Sciatic nerve (tissue), 2 donors: Measurements from ENCODE around the gene LRRC26. TPM values are rescaled to one million over a fixed set of nuclear protein-coding genes. Genes with fewer than 3 reads are reported as not detected.

Experiments
- ATAC-seq: fragments of 200-7000 bp; cut with Tn5 transposase; one replicate; pipeline ENCODE4 v1.9.1; 2020; ENCODE audit warnings: mild to moderate bottlenecking, moderate library complexity
- DNase-seq: peaks from one replicate; pipeline ENCODE4 v3.0.0-alpha.2; 2020; ENCODE audit warnings: low spot score
- intact Hi-C: fragments of 100-400 bp; cut with DNase I; formaldehyde crosslinking; loops from one replicate; pipeline ENCODE4 v1.14.2; 2022
- total RNA-seq: library from RNA; stranded (reverse); fragmentation: NEBNext Ultra II Directional; extraction: Animal tissue kit (Norgen Biotek cat#: 25700); gene quantifications from one replicate; pipeline ENCODE4 v1.2.1, GENCODE V29; 2021
- donor health status: DM: no; HTN: no; CAD: no.
- donor health status: DM: no; HTN: no; CAD: no.

The LRRC26 gene
- total RNA-seq, 1 donor from 2014 or later = not detected

DNA sequence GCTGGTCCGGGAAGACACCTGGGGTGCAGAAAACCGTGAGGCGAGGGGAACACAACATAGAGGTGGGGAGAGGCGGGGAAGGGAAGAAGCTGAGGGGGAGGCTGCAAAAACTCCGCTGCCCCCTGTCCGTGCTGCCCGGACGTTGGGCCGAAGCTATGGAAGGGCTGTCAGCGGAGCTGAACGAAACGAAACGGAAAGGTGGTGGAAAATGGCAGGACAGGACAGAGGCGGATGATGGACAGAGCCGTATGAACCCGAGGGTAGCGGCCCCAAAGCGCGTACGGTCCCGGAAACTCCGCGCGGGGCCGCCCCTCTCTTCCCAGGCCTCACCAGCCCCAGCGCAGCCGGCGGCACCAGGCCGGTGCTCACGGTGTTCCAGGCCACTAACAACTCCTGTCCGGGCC, 18.2 kb upstream of the LRRC26 start:
- intact Hi-C loops = loop anchor here (10.0 kb wide), 1 partner anchor 47 kb away; the partner anchor contains the start of gene SLC34A3
- ATAC-seq (no peak), DNase-seq (no peak)

GRCh38 chr9:137187386-137187785, 17.5 kb upstream of the LRRC26 start:
- no peak for ATAC-seq
- intact Hi-C loops = loop anchor here (10.0 kb wide), 1 partner anchor 47 kb away; the partner anchor contains the start of gene SLC34A3
- no peak for DNase-seq

DNA sequence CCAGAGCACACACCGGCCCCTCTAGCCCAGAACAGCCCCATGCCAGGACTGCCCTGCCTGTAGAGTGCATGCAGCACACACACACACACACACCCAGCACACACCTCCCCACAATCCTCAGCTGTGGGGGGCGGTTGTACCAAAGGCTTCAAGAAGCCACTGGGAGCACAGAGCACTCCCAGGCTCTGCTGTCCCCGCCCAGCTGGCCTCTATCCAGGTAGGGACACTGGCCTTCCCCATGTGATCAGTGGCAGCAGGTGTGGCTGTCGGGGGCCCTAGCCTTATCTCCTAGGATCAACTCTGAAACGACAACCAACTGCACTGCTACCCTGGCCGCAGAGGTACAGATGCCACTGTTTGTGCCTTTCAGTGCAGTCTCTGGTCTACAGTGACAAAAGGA, 16.5 kb upstream of the LRRC26 start:
- DNase-seq (no peak), ATAC-seq (no peak)
- intact Hi-C loops = loop anchor here (10.0 kb wide), 1 partner anchor 48 kb away; the partner anchor contains the start of gene SLC34A3

DNA sequence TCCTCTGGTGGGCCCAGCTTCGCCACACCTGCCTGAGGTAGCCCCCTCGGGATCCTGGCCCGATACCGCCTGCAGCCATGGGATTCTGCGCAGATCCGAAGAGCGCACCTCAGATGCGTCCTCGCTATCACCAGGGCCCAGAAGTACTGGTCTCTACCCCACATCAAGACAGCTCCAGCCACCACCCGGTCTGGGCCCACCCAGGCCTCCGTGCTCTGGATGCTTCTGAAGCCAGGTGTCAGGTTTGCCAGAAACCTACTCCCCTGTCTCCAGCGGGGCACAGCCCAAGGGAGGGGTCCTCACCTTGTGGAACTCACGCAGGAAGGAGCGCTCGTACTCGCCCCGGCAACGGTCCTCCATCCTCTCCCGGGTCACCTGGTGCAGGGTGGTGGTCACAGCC, 16.1 kb upstream of the LRRC26 start:
- ATAC-seq (no peak), DNase-seq (no peak)
- intact Hi-C loops = loop anchor here (10.0 kb wide), 1 partner anchor 49 kb away; the partner anchor contains the start of gene SLC34A3

DNA sequence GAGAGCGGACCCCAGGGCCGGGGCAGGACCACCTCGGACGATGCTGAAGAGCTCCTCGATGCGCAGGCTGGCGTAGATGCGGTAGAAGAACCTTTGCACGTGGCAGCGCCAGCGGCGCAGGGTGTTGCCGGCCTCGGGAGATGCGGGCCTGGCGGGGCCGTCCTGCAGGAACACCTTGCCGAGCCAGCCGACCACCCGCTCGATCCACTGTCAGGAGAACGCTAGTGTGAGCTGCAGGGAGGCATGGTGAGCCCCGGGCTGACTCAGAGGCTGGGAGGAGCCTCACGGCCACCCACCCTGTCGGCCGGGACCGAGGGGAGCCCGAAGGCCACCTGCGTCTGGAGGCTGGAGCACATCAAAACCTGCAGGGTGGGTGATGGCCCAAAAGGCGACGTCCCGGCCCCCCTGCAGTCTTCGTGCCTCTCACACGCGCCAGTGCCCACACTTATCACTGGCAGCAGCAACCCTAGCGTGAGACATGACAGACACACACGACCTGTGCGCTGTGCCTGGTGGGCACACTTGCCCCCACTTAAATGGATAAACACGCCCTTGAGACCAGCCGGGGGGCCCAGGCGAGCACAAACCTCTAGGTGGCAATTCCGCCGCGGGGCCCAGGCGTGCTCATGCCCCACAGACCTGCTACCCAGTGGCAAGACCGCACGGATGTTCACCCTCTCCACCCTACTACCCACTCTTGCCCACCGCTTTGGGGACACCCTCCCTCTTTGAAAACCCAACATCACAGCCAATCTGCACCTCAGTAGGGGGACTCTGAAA, 15.2 kb upstream of the LRRC26 start:
- intact Hi-C loops = loop anchor here (10.0 kb wide), 1 partner anchor 50 kb away; the partner anchor contains the start of gene SLC34A3

DNA sequence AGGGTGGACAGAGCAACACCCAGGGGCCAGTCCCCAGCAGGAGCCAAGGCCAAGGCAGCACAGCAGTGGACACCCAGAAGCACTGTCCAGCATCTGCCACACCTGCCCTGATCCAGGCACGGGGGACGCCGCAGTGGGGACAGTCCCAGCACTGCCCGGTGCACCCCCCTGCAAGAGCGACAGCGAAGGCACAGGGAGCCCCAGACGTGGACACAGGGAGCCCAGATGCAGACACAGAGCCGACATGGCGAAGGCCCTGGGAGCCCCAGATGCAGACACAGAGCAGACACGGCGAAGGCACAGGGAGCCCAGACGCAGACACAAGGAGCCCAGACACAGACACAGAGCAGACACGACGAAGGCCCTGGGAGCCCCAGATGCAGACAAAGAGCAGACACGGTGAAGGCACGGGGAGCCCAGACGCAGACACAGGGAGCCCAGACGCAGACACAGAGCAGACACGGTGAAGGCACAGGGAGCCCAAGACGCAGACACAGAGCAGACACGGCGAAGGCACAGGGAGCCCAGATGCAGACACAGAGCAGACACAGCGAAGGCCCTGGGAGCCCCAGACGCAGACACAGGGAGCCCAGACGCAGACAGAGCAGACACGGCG, 14.2 kb upstream of the LRRC26 start:
- DNase-seq = no peak
- intact Hi-C loops = loop anchor here (10.0 kb wide), 1 partner anchor 51 kb away; the partner anchor contains the start of gene SLC34A3

More for the DNA sequence above, 15.2 kb upstream of the LRRC26 start:
- no peak for DNase-seq
- no peak for ATAC-seq

GRCh38 chr9:137182836-137183235, 13.0 kb upstream of the LRRC26 start:
- DNase-seq (no peak), ATAC-seq (no peak)
- intact Hi-C loops = loop anchor here (10.0 kb wide), 1 partner anchor 52 kb away; the partner anchor contains the start of gene SLC34A3

More for the DNA sequence above, 14.2 kb upstream of the LRRC26 start:
- no peak for ATAC-seq

- ATAC-seq = no peak
- DNase-seq = no peak
Measured at GRCh38 chr9:137181680-137182079, 11.8 kb upstream of the LRRC26 start.

GRCh38 chr9:137180491-137180890, 10.6 kb upstream of the LRRC26 start:
- ATAC-seq (no peak), DNase-seq (no peak)
- intact Hi-C loops = loop anchor here (10.0 kb wide), 1 partner anchor 54 kb away; the partner anchor contains the start of gene SLC34A3

More at GRCh38 chr9:137181680-137182079, 11.8 kb upstream of the LRRC26 start:
- intact Hi-C loops = loop anchor here (10.0 kb wide), 1 partner anchor 53 kb away; the partner anchor contains the start of gene SLC34A3

DNA sequence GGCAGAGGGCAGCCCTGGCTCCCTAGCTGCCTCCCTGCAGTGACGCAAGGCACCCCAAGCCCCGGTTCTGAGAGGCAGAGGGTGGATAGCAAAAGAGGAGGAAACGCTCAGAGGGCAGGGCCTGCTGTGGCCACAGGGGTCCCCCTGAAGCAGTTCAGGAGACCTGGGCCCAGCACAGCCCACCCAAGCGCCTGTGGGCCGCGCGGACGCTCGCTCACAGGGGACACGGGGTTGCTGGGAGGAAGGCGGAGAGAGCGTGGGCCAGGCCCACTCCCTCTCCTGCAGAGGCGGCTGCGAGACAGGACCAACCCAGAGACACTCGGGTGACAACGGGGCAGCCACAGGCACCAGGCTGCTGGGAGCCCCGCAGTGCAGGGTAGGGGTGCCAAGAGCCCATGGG, 9.9 kb upstream of the LRRC26 start:
- intact Hi-C loops = loop anchor here (10.0 kb wide), 1 partner anchor 55 kb away; the partner anchor contains the start of gene SLC34A3
- DNase-seq (no peak), ATAC-seq (no peak)

- ATAC-seq (no peak), DNase-seq (no peak)
- intact Hi-C loops = no loop called here
Measured at GRCh38 chr9:137178939-137179630, 9.2 kb upstream of the LRRC26 start.

DNA sequence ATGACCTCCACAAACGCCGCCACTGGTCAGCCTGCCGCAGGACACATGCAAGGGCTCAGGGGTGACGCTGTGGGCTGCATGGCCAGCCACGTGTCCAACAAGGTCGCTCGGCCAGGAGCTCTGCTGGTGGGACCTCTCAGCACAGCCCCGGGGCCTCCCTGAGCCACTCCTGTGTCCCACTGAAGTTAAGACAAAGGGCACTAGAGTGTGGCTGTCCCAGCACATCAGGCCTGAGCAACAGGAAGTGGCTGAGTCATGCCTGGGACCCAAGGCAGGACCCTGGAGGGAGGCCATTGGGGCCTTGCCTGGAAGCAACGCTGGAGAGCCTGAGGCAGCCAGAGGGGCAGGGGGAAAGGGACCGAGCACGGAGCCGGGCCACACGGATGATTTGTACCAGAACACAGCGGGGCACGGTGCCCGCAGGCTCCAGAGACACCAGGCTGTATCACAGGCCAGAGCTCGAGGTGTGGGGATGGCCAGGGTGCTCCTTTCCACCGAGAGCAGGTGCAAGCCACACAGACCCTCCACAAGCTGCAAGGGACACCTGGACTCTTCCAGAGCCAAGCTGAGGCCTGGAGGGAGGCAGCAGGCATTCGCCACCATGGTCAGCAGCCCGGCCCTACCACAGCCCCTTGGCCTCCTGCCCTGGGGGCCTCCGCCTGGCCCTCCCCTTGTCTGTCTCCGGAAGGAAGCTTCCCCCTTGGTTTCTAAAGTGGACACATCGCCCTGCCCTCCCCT, 8.5 kb upstream of the LRRC26 start:
- no peak for DNase-seq
- intact Hi-C loops = no loop called here
- no peak for ATAC-seq

GRCh38 chr9:137176302-137177182, 6.7 kb upstream of the LRRC26 start:
- ATAC-seq = no peak
- no peak for DNase-seq
- intact Hi-C loops = no loop called here

- DNase-seq = no peak
- ATAC-seq = no peak
- intact Hi-C loops = no loop called here
Measured at GRCh38 chr9:137175345-137175961, 5.6 kb upstream of the LRRC26 start.

GRCh38 chr9:137174722-137175293, 5.0 kb upstream of the LRRC26 start:
- intact Hi-C loops = no loop called here
- no peak for DNase-seq
- ATAC-seq = no peak

GRCh38 chr9:137173796-137174664, 4.2 kb upstream of the LRRC26 start:
- intact Hi-C loops = no loop called here
- no peak for DNase-seq
- ATAC-seq = no peak
